Measurements from ENCODE around the gene TTI1.

GRCh38 chr20:37935435-37935834 lies 97.8 kb downstream of the TTI1 start:
- TF ChIP-seq CTCF (IDR thresholded peaks at IDR 0.05 in 4 of 5, conservative IDR thresholded peaks at IDR 0.05 in 1 of 5) (no peak), POLR2A (IDR thresholded peaks at IDR 0.05) (no peak)
